ENCODE results near the gene MINDY2. TPM values are rescaled to one million over a fixed set of nuclear protein-coding genes. Genes with fewer than 3 reads are reported as not detected.

The MINDY2 gene
- total and polyA plus RNA-seq, 2 of the 8 experiments (the other 6 are each of a cell fraction or from before 2014, with no cell fraction given): 3.1 to 25.7 TPM

- TF ChIP-seq SAP30 (IDR thresholded peaks at IDR 0.05; ENCODE audit: insufficient read depth, insufficient replicate concordance, low read length) (peak; percentile 75), CBX5 (IDR thresholded peaks at IDR 0.05; ENCODE audit: low read depth, low read length) (no peak), GTF2F1 (IDR thresholded peaks at IDR 0.05; ENCODE audit: borderline replicate concordance, low read depth, low read length) (no peak), CBX8 (IDR thresholded peaks at IDR 0.05; ENCODE audit: borderline replicate concordance, low read depth, low read length) (no peak), SIRT6 (IDR thresholded peaks at IDR 0.05; ENCODE audit: low read length) (no peak), HDAC2 (IDR thresholded peaks at IDR 0.05; ENCODE audit: borderline replicate concordance in 1 of 2, low read depth in 2 of 2, low read length in 2 of 2) (no peak), TEAD4 (IDR thresholded peaks at IDR 0.05; ENCODE audit: low read depth, low read length) (no peak), POLR2A (IDR thresholded peaks at IDR 0.05; ENCODE audit: control extremely low read depth in 1 of 2, low read depth in 2 of 2, low read length in 2 of 2) (no peak)
These were observed 22.9 kb upstream of the MINDY2 start (continued) for GRCh38 chr15:58748040-58748851.

Measured in H1 (cell line).